GM12872 (cell line): ENCODE results near the gene EDN3.

ENCODE experiments used
- CTCF ChIP-seq: IDR thresholded peaks from 3 replicates; pipeline ENCODE4 v1.5.1; 2011; ENCODE audit warnings: low read depth, mild to moderate bottlenecking, low read length, moderate library complexity; ENCODE audit not compliant: insufficient read depth

EDN3 gene

GRCh38 chr20:59340201-59340885 is 39.9 kb downstream of the EDN3 start:
- no peak for TF ChIP-seq CTCF

GRCh38 chr20:59342023-59342957 is 41.9 kb downstream of the EDN3 start:
- no peak for TF ChIP-seq CTCF

GRCh38 chr20:59346061-59346460 is 45.6 kb downstream of the EDN3 start:
- TF ChIP-seq CTCF, result no peak

GRCh38 chr20:59349277-59349676 is 48.9 kb downstream of the EDN3 start:
- no peak for TF ChIP-seq CTCF

GRCh38 chr20:59350330-59351156 is 50.1 kb downstream of the EDN3 start:
- no peak for TF ChIP-seq CTCF

GRCh38 chr20:59351157-59352040 is 51.0 kb downstream of the EDN3 start:
- no peak for TF ChIP-seq CTCF
